ENCODE results near the gene DLGAP1.

DLGAP1 gene

DNA sequence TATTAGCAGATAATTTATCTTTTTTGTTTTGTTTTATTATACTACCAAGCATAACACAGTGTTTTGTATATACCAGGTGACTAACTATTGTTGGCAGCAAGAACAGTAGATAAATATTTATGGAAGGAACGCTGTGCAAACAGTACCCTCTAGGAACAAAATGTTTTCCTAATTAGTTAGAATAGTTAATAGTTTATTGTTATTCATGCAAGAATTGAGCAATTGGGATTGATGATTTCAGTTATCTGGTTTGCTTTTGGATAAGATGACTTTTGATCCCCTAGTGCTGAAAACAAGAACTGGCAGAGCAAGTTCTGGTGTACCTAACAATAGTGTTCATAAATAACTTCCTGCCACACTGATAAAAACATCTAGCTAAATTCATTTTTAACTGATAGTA, 681.8 kb downstream of the DLGAP1 start:
- DNase-seq (ENCODE audit: low read depth) = no peak

GRCh38 chr18:3771121-3771971, 683.8 kb downstream of the DLGAP1 start:
- DNase-seq (ENCODE audit: low read depth) = peak; percentile 48

DNA sequence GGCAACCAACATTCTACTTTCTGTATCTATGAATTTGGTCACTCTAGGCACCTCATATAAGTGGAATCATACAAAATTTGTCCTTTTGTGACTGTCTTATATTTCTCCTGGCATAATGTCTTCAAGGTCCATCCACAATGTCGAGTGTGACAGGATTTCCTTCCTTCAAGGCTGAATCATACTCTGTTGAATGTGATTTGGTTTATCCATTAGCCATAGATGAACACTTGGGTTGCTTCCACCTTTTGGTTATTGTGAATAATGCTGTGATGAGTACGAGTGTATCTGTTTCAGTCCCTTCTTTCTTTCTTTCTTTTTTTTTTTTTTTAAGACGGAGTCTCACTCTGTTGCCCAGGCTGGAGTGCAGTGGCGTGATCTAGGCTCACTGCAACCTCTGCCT, 693.8 kb downstream of the DLGAP1 start:
- DNase-seq (ENCODE audit: low read depth) = no peak

GRCh38 chr18:3760741-3761140, 694.4 kb downstream of the DLGAP1 start:
- DNase-seq (ENCODE audit: low read depth) = no peak

GRCh38 chr18:3759099-3759498, 696.0 kb downstream of the DLGAP1 start:
- DNase-seq (ENCODE audit: low read depth) = no peak

DNA sequence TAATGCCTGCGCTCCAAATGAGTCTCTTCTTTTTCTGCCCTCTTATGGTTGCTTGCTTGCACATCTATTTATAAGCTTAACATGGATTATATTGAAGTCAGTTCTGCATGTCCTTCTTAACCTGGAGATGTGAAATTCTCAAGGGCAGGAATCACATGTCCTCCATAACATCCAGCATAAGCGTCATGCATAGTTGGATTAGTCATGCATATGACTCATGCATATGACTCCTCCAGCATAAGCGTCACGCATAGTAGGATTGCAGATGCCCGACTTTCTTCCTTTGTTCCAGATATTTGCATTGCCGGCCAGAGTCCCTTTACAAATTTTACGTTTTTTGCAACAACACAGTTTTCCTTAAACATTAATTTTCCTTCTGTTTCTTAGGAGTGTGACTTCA, 696.6 kb downstream of the DLGAP1 start:
- DNase-seq (ENCODE audit: low read depth) = no peak

GRCh38 chr18:3757361-3757760, 697.7 kb downstream of the DLGAP1 start:
- DNase-seq (ENCODE audit: low read depth) = no peak

DNA sequence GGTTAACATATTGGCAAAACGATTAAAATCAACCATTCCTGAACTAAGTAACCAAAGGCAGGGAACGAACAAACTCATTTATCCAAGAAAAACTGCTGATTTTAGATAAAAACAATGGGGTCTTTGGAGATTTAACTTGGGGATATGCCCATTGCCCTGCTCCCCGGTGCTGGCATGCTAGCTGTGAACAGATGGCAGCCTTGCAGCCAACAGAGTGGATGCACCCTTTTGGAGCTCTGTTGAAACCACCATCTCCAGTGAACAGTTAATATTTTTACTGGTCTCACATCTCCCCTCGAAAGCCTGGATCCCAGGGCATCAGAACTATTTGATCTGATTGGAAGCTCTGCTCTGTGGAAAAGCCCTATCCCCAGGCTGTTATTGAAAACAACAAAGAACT, 702.0 kb downstream of the DLGAP1 start:
- DNase-seq (ENCODE audit: low read depth) = no peak

- no peak for DNase-seq (ENCODE audit: low read depth)
Measured at GRCh38 chr18:3748086-3748485, 707.0 kb downstream of the DLGAP1 start.

DNA sequence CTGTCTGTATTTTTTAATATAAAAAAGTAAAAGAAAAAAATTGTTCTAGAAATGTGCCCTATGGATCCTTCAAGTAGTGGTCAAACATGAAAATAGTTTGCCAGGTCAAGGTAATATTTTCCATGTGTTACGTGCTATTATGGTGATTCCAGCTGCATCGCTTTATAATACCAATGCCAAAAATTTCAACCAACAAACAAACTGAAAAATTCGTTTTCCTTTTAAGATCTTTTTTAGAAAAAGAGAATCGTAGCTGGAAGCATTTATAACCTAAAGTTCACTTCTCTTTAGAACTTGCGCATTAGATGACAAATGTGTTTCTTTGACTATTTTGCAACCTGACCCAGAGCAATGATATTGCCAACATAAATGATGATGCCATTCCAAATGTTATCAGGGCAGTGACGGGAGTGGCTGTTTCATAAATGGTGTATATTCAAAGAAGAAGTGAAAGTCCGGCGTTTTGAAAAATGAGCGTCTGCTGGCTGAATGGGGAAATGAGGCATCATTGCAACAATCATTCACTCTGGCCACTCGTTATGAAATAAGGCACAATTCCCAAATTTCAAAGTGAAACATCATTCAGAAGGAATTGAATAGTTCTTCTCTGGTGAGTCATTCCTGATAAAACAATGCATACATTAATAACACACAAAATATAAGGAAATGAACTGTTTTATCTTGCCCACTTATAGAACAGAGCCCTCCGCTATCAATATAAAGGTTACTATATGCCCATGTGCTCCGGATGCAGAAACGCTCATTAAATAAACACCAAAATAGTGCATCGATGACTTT, 707.7 kb downstream of the DLGAP1 start:
- DNase-seq (ENCODE audit: low read depth) = no peak

- no peak for DNase-seq (ENCODE audit: low read depth)
Measured at GRCh38 chr18:3742541-3742940, 712.6 kb downstream of the DLGAP1 start.

GRCh38 chr18:3741333-3741732, 713.8 kb downstream of the DLGAP1 start:
- DNase-seq (ENCODE audit: low read depth) = no peak

- no peak for DNase-seq (ENCODE audit: low read depth)
Measured at GRCh38 chr18:3728704-3729437, 726.2 kb downstream of the DLGAP1 start.

DNA sequence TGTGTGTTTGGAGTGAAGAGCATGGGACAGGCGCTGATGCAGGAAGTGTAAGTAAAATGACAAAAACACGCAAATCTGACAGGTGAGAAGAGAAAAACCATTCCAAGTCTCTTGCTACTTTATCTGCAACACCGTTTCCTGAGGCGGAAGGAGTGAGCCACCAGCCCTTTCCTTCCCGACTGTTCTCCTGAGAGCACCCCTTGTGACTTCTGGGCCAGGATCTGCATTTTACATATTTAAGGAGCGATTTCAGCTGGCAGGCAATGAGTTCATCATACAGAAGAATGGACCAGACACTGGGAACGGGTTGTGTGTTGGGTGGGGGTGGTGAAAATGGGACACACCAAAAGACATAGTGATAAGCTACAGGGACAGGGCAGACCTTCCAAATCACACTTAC, 727.8 kb downstream of the DLGAP1 start:
- no peak for DNase-seq (ENCODE audit: low read depth)

- DNase-seq (ENCODE audit: low read depth) = no peak
Measured at GRCh38 chr18:3726238-3726951, 728.7 kb downstream of the DLGAP1 start.

DNA sequence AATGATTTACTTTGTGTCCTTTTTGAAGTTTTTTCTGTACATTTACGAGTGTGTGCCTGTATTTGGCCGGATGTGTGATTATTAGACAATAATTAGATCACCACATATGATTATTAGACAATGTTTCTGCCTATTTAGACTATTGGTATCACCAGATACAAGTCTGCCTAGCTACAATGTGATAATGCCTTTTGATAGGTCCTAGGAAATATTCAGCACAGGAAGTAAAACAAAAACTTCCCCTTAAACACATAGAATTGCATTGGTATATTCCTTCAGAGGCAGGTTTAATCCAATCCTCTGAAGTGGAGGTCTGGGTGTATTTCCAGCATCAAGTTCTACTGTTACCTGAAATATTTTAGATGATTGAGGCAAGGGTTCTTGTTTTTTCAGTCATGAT, 730.0 kb downstream of the DLGAP1 start:
- no peak for DNase-seq (ENCODE audit: low read depth)

- no peak for DNase-seq (ENCODE audit: low read depth)
Measured at GRCh38 chr18:3723554-3723953, 731.6 kb downstream of the DLGAP1 start.

DNA sequence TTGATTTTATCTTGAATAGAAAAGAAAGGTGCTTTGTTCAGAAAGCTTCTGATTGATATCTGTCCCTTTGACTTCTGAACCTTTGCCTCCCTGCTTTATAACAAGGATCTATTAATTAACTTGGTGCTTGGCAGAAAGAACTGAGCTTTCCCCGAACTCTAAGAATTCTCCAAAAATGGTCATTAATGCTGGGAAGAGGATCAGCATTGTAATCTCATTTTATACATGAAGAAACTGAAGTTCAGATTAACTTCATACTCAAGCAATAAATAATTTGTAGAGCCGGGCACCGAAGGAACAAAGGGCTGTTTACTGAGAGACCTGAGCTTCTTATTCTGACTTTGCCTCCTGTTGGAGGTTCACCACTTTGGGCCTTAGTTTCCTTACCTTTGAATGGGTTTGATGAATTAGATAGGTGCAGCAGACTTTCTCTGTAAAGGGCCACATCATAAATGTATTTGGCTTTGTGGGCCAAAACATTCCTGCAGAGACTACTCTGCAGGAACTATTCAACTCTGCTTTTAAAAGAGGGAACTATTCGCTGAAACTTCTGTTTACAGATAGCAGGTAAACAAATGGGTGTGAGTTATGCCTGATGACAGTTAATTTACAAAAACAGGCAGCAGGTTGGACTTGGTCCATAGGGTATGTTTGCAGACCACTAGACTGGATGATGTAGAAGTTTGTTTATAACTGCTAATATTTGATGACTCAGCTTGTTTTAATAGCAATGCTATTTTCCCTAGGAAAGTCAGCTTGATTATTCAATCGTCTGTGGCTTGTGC, 732.3 kb downstream of the DLGAP1 start:
- DNase-seq (ENCODE audit: low read depth) = no peak

DNA sequence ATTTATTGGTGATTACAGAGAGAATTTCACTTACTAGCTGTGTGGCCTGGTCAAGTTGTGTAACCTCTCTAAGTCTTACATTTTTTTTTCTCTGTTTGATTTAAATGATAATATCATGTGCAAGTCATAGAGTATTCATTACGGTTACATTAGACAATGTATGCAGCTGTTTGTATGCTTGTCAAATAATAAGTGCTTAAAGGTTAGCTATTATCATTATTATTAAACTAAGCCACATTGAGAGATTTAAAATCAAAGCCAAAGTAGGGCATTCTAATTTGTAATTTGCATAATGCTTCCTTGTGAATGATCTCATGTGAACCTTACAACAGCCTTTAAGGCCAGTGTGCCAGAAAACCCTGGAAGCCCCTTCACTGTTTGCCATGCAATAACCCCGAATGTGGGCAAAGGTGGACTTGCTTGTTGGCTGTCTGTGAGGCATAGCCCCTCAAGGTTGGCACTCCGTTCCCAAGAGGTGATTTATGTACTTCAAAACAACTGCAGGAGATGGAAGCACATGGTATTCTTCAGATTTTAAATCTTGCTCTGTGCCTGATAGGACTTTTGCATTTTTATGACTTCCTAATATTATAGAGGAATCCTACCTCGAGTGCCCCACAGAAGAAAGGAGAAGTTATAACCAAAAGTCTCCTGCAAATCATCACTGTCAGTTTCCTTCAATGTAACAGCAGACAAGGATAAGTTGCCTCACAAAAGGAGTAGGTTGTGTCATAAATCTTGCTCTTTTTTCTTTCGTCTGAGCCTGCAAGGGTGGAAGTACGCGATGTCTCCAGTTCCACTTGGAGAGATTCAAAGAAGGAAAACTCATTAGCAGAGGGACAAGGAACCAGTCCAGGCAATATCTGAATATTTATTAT, 733.1 kb downstream of the DLGAP1 start:
- no peak for DNase-seq (ENCODE audit: low read depth)

All from T follicular helper cell (primary cell).